ENCODE data around the gene UBAC2. TPM values are rescaled to one million over a fixed set of nuclear protein-coding genes. Genes with fewer than 3 reads are reported as not detected.
A peak's percentile ranks its signal among the peaks of the same experiment; 100 is the strongest.

UBAC2 gene
- total RNA-seq, 1 experiment from 2014 or later: 103 TPM

- H3K27ac Mint-ChIP-seq (ENCODE audit: unreplicated experiment): no peak overlapping the region
- H3K4me1 Mint-ChIP-seq (ENCODE audit: low read depth, unreplicated experiment): no peaks in the 10 kb centered on the region
- no peaks in the 10 kb centered on the region for H3K9me3 ChIP-seq
- no peak overlapping the region for H3K4me3 ChIP-seq (ENCODE audit: low read depth, low read length)
- BruUV-seq (replicated peaks): no TSS peak
- intact Hi-C loops (cut with micrococcal nuclease; ENCODE audit: unreplicated experiment): no loop called here
- H3K27me3 Mint-ChIP-seq (ENCODE audit: insufficient read depth, unreplicated experiment): no peaks in the 10 kb centered on the region
- DNase-seq: no peak
- H3K36me3 Mint-ChIP-seq (ENCODE audit: insufficient read depth, unreplicated experiment): peaks cover 24% of the 10 kb centered on the region
- H3K4me1 ChIP-seq: no peaks in the 10 kb centered on the region
- ChIA-PET POLR2A (no interaction called here), CTCF (no interaction called here)
- H3K36me3 ChIP-seq (ENCODE audit: control insufficient read depth, insufficient read depth, low read length): no peaks in the 10 kb centered on the region
- H3K4me3 Mint-ChIP-seq (ENCODE audit: unreplicated experiment): no peak overlapping the region
- no peaks in the 10 kb centered on the region for H3K9me3 Mint-ChIP-seq (ENCODE audit: unreplicated experiment)
- no peaks in the 10 kb centered on the region for H3K27me3 ChIP-seq (replicated peaks; ENCODE audit: control insufficient read depth, insufficient read depth, low read length)
- TF ChIP-seq CTCF (IDR thresholded peaks at IDR 0.05; ENCODE audit: insufficient read depth in 1 of 2, low read depth in 1 of 2, low read length in 1 of 2, severe bottlenecking in 1 of 2, unreplicated experiment in 1 of 2): no peak
Observed at GRCh38 chr13:99385161-99385560, 184.5 kb downstream of the UBAC2 start.

GRCh38 chr13:99385940-99386339, 185.3 kb downstream of the UBAC2 start:
- DNase-seq: peak in 1 of 2 experiments; percentile 3
- H3K36me3 Mint-ChIP-seq (ENCODE audit: insufficient read depth, unreplicated experiment): peaks cover 18% of the 10 kb centered on the region
- no peaks in the 10 kb centered on the region for H3K27me3 Mint-ChIP-seq (ENCODE audit: insufficient read depth, unreplicated experiment)
- CTCF ChIA-PET: no interaction called here
- H3K4me1 Mint-ChIP-seq (ENCODE audit: low read depth, unreplicated experiment): no peaks in the 10 kb centered on the region
- no peak overlapping the region for H3K4me3 ChIP-seq (ENCODE audit: low read depth, low read length)
- POLR2A ChIA-PET: no interaction called here
- H3K27me3 ChIP-seq (replicated peaks; ENCODE audit: control insufficient read depth, insufficient read depth, low read length): no peaks in the 10 kb centered on the region
- no peaks in the 10 kb centered on the region for H3K9me3 ChIP-seq
- no peaks in the 10 kb centered on the region for H3K36me3 ChIP-seq (ENCODE audit: control insufficient read depth, insufficient read depth, low read length)
- H3K9me3 Mint-ChIP-seq (ENCODE audit: unreplicated experiment): no peaks in the 10 kb centered on the region
- H3K4me3 Mint-ChIP-seq (ENCODE audit: unreplicated experiment): no peak overlapping the region
- intact Hi-C loops (cut with micrococcal nuclease; ENCODE audit: unreplicated experiment): no loop called here
- TSS peak; percentile 83 for BruUV-seq (replicated peaks)
- H3K27ac Mint-ChIP-seq (ENCODE audit: unreplicated experiment): no peak overlapping the region
- no peaks in the 10 kb centered on the region for H3K4me1 ChIP-seq
- no peak for TF ChIP-seq CTCF (IDR thresholded peaks at IDR 0.05; ENCODE audit: insufficient read depth in 1 of 2, low read depth in 1 of 2, low read length in 1 of 2, severe bottlenecking in 1 of 2, unreplicated experiment in 1 of 2)

GRCh38 chr13:99386495-99386894, 185.8 kb downstream of the UBAC2 start:
- Histone ChIP-seq H3K9me3 (no peaks in the 10 kb centered on the region), H3K27me3 (replicated peaks; ENCODE audit: control insufficient read depth, insufficient read depth, low read length) (no peaks in the 10 kb centered on the region), H3K4me1 (no peaks in the 10 kb centered on the region), H3K36me3 (ENCODE audit: control insufficient read depth, insufficient read depth, low read length) (no peaks in the 10 kb centered on the region), H3K4me3 (ENCODE audit: low read depth, low read length) (no peak overlapping the region)
- H3K36me3 Mint-ChIP-seq (ENCODE audit: insufficient read depth, unreplicated experiment): peaks cover 15% of the 10 kb centered on the region
- DNase-seq: peak in 1 of 2 experiments; percentile 14
- H3K4me1 Mint-ChIP-seq (ENCODE audit: low read depth, unreplicated experiment): no peaks in the 10 kb centered on the region
- ChIA-PET CTCF (interaction anchor here (1.2 to 1.5 kb wide), 2 partner anchors 50 to 210 kb away, joined by 3 read pairs; no protein-coding TSS in a partner anchor), POLR2A (no interaction called here)
- no peak for TF ChIP-seq CTCF (IDR thresholded peaks at IDR 0.05; ENCODE audit: insufficient read depth in 1 of 2, low read depth in 1 of 2, low read length in 1 of 2, severe bottlenecking in 1 of 2, unreplicated experiment in 1 of 2)
- intact Hi-C loops (cut with micrococcal nuclease; ENCODE audit: unreplicated experiment): no loop called here
- H3K27ac Mint-ChIP-seq (ENCODE audit: unreplicated experiment): no peak overlapping the region
- no peak overlapping the region for H3K4me3 Mint-ChIP-seq (ENCODE audit: unreplicated experiment)
- BruUV-seq (replicated peaks): no TSS peak
- H3K27me3 Mint-ChIP-seq (ENCODE audit: insufficient read depth, unreplicated experiment): no peaks in the 10 kb centered on the region
- H3K9me3 Mint-ChIP-seq (ENCODE audit: unreplicated experiment): no peaks in the 10 kb centered on the region
